HG02943 (cell line): ENCODE data around the gene SEC24D.

ENCODE experiments used
- ATAC-seq: cut with Tn5 transposase; IDR thresholded peaks from one replicate; pipeline ENCODE4 v1.9.1; 2021; ENCODE audit warnings: mild to moderate bottlenecking, low read depth, moderate library complexity; ENCODE audit not compliant: unreplicated experiment

SEC24D gene

DNA sequence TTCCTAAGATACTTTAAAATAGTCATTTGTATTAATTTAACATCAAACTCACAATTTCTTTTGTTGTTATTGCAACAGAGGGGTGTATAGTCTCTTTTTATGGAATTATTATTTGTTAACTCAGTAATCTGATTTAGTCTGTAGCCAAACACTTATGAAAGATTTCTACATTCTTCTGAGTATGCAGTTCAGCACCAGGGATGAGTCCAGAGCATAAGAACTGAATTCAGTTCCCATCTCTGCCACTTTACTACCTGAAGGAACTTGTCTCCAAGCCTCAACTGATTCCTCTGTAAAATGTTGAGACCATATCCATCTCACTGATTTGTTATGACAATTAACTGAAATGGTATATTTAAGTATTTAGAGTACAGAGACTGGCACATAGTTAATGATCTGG is 105.2 kb downstream of the SEC24D start:
- ATAC-seq = no peak

DNA sequence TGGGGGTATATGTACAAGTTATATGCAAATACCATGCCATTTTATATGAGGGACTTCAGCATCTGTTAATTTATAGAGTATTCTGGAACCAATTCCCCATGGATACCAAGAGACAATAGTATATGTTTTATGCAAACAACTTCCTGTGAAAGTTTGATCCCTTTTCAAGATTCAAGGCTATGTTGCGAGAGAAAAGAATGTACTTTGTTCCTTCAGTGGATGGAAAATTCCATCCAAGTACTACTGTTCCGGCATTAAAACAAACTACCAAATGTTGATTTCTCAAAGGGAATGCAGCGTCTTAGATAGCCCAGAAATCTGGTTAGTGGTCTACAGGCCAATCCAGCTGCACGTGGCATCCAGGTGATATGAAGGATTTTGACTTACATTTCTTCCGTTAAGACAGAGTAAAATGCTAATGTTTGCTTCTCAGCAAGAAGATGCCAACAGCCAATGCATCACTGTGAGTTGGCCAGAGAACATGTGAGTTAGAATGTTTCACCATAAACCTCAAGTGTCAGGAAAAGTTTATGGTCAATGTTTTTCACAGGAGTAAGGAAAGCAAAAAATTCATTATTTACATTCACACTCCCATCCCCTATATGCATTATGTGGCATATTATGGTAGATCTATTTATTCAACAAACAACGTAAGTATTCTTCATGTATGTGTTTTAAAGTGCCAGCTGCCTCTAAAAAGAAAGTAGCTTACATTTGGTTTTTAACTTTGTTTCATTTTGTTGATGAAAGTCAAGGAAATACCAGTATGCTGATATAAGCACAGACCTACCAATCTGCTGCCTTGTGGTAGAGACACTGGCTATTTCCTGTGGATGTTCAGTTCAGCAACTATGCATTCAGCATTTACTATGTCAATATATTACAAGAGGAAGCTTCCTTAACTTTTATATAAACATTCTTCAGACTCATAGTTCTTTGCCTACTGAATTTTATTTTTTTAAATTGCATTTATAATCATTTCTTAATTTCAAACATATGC is 106.3 kb downstream of the SEC24D start:
- ATAC-seq = no peak

DNA sequence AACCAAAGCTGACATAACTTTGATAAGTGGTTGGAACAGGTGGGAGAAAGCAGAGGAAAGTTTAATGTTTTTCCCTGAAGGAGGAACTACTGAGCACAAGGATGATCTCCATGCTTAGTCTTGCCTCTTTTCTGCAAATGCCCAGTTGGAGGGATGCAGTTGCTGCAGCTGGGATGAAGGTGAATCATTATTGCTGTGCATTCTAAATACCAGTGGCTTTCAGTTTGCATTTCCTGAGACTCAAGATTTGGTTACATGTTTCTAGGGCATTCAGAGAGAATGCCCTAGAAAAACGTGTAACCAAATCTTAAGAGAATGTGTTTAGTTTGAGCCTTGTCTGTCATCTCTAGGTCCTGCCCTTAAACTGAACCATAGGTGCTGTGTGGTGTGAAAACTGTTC is 108.6 kb downstream of the SEC24D start:
- ATAC-seq = no peak

GRCh38 chr4:118723369-118723768 is 112.6 kb downstream of the SEC24D start:
- ATAC-seq = no peak

DNA sequence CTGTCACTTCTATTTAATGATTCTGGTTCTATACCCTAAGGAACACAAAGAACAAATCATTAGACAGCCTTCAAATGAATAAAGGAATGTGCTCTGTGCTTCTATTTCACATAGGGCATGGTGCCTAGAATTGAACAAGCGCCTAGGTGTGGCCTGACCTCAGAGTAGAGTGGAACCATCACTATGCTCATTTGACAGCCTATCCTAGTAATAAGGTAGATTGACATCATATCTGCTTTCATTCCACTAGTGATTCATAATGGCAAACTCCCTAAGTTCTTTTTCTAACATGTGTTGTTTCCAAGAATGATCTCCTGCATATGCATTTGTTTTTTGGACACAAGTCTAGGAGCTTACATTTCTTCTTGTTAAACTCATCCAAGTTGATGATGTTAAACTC is 114.2 kb downstream of the SEC24D start:
- ATAC-seq = no peak

GRCh38 chr4:118718511-118719170 is 117.3 kb downstream of the SEC24D start:
- ATAC-seq = no peak

- ATAC-seq = no peak
Measured at GRCh38 chr4:118716304-118716703, 119.6 kb downstream of the SEC24D start.

DNA sequence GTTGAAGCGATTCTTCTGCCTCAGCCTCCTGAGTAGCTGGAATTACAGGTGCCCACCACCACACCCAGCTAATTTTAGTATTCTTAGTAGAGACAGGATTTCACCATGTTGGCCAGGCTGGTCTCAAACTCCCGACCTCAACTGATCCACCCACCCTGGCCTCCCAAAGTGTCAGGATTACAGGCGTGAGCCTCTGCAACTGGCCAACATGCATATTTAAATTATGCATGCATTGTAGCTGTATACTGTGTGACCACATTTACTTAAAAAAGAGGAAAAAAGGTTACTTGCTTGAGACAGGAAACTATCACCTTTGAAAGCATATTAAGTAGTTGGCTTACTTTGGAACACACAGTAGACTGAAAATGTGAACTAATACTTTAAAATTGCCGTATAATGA is 121.2 kb downstream of the SEC24D start:
- ATAC-seq = no peak

DNA sequence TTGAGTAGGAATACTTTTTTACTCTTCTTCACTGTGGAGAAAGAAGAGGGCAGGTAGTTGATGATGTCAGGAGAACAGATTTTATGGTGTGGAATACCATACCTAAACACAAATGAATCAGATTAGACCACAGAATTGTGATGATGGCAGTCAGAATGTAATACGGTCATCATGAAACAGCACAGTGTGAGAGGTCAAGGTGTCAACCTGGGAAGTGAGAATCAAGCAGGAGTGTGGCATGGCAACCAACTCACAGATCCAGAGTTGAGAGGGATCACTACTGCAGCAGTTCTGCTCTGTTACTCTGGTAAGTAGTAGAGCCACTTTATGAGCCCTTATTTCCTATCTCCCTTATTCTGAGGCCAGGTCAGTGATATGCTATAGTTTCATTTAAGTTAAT is 123.1 kb downstream of the SEC24D start:
- ATAC-seq = no peak

DNA sequence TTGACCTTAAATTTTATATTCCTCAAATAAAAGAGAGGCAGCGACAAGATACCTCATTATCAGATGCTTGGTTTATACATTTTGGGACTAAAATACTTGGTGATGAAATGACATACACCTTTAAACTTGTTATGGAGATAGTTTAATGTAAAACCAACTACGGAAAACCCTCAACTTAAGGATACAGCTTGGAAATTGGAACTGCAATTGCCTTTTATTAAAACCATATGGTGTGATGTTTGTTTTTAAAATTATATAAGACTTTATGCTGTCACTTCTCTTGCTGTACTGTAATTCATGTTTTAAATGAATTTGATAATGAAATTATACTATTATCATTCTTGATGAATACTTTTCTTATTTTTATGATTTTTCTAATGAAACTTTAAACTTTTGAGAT is 124.9 kb downstream of the SEC24D start:
- no peak for ATAC-seq

DNA sequence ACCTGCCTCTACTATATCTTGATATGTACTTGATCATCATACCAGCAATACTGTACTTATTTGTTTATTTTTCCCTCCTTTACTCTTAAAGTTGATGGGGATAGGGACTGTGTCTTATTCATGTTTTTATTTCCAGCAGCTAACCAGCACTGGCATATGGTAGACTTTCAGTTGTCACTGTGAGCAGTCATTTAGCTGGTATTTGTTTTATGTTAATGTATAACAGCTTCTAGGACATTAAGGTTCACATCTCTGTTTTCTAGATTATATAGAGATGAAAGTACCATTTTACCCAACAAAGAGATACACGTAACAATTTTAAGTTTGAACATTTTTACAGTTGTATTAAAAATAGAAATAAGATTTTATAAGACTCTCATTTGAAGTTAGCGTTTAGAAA is 132.8 kb downstream of the SEC24D start:
- ATAC-seq = no peak

- ATAC-seq = peak; percentile 100
Measured at GRCh38 chr4:118684873-118685811, 150.8 kb downstream of the SEC24D start, which contains the start of gene METTL14. TSS of gene METTL14 (plus strand) at chr4:118685392. CDS start at chr4:118685535, 143 bp downstream.

DNA sequence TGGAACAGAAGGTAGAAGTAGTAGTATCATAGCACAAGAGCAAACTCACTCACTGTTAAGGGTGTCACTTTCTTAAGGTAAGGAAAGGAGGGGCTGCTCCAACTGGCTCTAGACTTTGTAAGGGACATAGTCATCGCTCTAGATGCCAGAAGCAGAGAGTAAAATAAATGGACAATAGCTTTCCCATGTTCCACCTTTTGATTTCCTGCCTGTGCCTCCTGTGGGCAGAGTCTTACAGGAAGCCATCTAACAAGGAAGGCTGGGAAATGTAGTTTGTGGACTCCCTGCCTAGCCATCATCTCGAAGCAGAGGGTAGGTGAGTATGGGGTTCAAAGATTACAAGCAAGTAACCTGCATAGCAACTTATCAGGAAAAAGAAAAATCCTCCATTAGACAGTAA is 152.4 kb downstream of the SEC24D start:
- ATAC-seq = no peak

GRCh38 chr4:118682928-118683327 is 153.0 kb downstream of the SEC24D start:
- no peak for ATAC-seq

GRCh38 chr4:118680808-118681207 is 155.1 kb downstream of the SEC24D start:
- no peak for ATAC-seq

DNA sequence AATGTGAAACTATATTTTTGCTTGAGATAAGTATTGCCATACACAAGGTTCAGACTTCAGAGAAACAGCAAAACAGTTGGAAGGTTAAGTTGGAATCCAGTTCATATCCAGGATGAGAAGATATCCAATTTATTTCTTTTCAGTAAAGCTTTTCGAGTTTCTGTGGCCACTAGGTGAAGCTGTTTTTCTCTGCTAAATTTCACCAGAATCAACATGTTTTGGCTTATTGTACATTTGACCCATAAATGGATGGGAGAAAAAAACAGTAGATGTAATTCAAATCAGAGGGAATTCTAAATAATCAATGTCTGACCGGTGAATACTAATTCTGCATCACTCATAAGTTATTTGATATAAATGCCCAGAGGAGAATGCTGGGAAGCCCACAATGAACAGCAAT is 159.8 kb downstream of the SEC24D start:
- ATAC-seq = no peak
